ENCODE data around the gene ADGRD2.

The ADGRD2 gene

DNA sequence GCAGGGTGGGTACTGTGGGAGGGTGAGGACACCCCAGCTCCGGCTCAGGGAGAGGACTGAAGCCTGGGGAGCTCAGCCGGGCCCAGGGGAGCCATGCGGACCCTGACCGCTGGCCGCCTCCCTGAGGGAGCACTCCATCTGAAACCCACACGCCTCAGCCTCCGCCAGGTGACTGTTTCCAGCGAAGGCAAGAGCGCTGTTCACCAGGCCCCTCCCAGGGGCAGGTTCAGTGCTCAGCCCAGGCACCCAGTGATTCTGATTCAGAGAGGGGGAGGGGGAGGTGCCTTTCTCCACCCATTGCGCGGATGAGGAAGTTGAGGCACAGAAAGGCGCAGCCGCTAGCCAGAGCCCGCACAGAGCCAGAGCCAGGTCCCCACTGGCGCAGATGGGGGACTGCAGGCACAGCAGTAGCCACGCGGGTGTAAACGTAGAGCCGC, 27.0 kb downstream of the ADGRD2 start:
- Mint-ChIP-seq H3K27me3 (peaks cover 71% of the 10 kb centered on the region), H3K4me1 (peaks cover 14% of the 10 kb centered on the region), H3K9me3 (no peaks in the 10 kb centered on the region), H3K4me3 (no peak overlapping the region), H3K36me3 (no peaks in the 10 kb centered on the region), H3K27ac (no peak overlapping the region)
- no peak for ATAC-seq

DNA sequence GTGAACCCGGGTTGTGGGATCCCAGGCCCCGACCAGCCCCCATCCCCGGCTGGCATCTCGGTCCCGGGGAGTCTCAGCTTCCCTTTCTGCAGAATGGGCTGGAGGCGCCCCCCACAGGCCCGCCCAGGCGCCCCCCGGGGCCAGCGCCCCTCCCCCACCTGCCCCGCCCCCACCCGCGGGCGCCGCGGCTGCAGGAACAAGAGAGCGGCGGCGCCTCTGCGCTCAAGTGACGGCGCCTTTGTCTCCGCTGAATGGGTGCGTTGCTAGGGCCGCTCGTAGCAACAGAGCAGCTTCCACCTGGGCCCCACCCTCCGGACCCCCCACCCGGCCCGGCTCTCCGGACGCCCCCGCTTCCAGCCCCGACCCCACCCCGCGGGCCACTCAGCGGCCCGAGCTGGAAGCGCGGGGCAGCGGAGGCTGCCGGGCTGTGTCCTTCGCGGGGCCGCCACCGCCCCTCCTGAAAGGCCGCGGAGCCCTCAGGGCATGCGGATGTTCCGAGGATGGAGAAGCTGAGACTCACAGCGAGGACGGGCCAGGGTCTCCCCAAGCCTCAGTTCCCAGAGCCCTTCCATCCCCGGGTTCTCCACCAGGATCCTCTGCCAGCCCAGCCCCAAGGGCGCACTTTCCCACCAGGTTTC, 27.5 kb downstream of the ADGRD2 start:
- H3K27me3 Mint-ChIP-seq: peaks cover 65% of the 10 kb centered on the region
- H3K36me3 Mint-ChIP-seq: no peaks in the 10 kb centered on the region
- no peak overlapping the region for H3K4me3 Mint-ChIP-seq
- peaks cover 14% of the 10 kb centered on the region for H3K4me1 Mint-ChIP-seq
- ATAC-seq: no peak
- no peak overlapping the region for H3K27ac Mint-ChIP-seq
- H3K9me3 Mint-ChIP-seq: no peaks in the 10 kb centered on the region

DNA sequence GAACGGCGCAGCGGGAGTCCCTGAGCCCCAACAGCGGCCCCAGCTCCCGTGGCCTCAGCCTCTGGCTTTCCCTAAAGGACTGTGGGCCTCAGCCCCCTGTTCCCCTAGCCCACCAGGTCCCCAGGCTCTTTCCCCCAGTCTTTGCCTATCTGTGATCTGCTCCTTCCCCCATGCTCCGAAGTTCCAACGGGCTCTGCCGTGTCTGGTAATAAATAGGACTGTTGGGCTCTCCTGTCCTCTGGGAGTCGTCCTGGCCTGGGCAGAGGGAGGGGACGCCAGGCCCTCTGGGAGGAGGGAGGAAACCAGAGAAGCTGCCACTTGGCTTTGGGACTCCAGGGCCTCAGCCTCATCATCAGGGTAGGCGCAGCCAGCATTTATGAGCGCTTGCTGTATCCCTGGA, 28.1 kb downstream of the ADGRD2 start:
- Mint-ChIP-seq H3K4me3 (no peak overlapping the region), H3K9me3 (peaks cover 2% of the 10 kb centered on the region), H3K4me1 (peaks cover 14% of the 10 kb centered on the region), H3K36me3 (no peaks in the 10 kb centered on the region), H3K27ac (no peak overlapping the region), H3K27me3 (peaks cover 59% of the 10 kb centered on the region)
- ATAC-seq: no peak

DNA sequence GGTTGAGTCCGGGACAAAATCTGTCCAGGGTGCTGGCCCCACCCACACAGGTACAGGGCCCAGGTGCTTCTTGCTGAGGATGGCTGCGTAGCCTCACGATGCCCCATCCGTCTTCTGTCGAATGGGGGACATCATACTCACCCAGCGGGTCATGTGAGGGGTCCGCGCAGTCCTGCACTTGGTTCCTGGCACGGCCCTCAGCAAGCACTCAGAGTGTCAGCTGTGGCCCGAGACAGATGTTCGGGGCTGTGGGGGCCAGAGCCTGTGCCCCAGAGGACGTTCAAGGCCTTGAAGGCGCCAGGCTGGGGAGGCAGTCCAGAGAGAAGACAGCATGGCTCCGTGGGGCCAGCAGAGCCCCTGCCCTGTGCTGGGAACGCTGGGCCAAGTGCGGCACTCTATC, 29.1 kb downstream of the ADGRD2 start:
- no peak for ATAC-seq
- Mint-ChIP-seq H3K27ac (no peak overlapping the region), H3K4me1 (peaks cover 14% of the 10 kb centered on the region), H3K27me3 (peaks cover 49% of the 10 kb centered on the region), H3K9me3 (peaks cover 9% of the 10 kb centered on the region), H3K4me3 (no peak overlapping the region), H3K36me3 (no peaks in the 10 kb centered on the region)

DNA sequence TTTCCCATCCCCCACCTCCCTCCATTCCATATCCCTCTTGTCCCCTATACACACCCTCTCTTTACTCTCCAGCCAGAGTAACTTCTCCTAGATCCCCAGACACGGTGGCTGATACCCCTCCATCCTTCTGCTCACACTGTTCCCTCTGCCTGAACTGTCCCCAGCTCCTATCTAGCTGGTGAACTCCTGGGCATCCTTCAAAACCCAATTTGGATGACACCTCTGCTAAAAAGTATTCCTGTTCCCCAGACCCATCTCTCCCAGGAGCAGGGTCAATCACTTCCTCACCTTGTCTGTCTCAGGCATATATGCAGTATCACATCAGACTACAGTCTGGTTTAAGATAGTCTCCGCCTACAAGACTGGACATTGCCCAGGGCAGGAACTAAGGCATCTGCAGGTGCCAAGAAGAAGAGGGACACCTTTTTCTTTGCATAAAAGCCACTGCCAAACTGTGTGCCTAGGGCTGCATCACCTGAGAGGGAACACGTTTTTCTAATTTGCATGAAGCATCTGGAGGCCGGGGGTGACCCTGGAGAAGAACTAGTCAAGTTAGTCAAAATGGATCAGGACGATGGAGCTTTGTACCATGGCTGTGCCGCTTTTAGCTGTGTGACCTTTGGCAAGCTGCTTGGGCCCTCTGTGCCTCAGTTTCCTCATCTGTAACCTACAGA, 29.8 kb downstream of the ADGRD2 start:
- H3K27me3 Mint-ChIP-seq: peaks cover 42% of the 10 kb centered on the region
- no peak overlapping the region for H3K4me3 Mint-ChIP-seq
- H3K27ac Mint-ChIP-seq: no peak overlapping the region
- H3K4me1 Mint-ChIP-seq: peaks cover 12% of the 10 kb centered on the region
- no peaks in the 10 kb centered on the region for H3K36me3 Mint-ChIP-seq
- H3K9me3 Mint-ChIP-seq: peaks cover 9% of the 10 kb centered on the region
- no peak for ATAC-seq

DNA sequence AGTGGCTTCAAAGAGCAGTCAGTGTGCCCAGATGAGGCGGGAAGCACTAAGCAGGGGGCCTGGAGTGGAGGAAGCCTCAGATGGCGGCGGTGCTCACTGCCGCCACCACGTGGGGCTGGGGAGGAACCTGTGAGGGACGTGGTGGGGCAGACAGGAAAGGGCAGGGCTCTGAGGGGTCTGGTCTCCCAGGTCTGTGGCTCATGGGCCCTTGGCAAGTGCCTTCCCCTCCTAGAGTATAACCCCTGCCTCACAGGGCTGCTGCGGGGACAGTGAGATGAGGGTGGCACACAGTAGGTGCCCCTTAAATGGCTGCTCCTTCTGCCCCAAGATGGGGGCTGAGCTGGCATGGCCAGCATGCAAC, 30.4 kb downstream of the ADGRD2 start:
- Mint-ChIP-seq H3K27me3 (peaks cover 38% of the 10 kb centered on the region), H3K4me1 (peaks cover 9% of the 10 kb centered on the region), H3K4me3 (no peak overlapping the region), H3K27ac (no peak overlapping the region), H3K9me3 (peaks cover 9% of the 10 kb centered on the region), H3K36me3 (no peaks in the 10 kb centered on the region)
- no peak for ATAC-seq

DNA sequence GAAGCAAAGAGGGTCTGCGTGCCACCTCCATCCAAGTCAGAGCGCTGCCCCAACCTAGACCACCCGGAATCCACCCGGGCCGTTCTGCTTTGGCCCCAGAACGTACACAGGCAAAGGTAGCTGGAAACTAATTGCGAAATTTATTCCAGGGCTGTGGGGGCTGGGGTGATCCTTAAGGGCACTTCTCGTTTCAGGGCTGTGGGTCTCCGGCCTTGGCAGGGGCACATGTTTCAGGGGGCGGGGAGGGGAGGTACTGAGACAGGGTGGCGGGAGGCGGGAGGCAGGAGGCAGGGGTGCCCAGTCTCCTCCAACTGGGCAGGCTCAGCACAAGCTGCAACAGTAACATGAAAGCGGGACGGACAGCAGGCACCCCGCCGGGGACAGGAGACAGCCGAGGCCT, 30.9 kb downstream of the ADGRD2 start:
- Mint-ChIP-seq H3K27me3 (peaks cover 36% of the 10 kb centered on the region), H3K9me3 (peaks cover 9% of the 10 kb centered on the region), H3K4me1 (peaks cover 9% of the 10 kb centered on the region), H3K4me3 (no peak overlapping the region), H3K27ac (no peak overlapping the region), H3K36me3 (no peaks in the 10 kb centered on the region)
- ATAC-seq: no peak

DNA sequence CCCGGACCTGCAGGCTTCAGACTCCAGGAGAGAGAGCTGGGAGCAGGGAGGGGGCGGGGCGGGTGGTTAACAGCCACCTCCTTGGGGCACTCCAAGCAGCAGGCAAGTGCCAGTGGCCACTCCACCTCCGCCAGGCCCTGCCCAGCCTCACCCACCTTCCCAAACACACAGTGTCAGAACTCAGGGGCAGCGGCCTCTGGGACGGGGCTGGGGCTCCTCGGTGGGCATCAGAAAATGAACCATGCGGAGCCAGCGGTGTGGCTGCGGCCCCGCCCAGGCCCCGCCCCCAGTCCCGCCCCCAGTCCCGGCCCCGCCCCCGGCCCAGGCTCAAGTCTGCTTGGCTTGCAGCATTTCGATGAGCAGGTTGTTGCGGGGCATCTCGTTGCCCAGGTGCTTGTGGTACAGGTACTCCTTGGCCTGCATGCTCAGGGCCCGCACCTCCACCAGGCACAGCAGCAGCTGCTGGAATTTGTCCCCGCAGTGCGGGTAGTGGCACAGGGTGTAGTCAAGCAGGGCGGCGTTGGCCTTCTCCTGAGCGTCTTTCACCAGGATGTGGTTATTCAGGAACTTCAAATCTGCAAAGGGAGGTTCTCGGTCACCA, 32.3 kb downstream of the ADGRD2 start:
- Mint-ChIP-seq H3K27me3 (peaks cover 27% of the 10 kb centered on the region), H3K27ac (no peak overlapping the region), H3K9me3 (peaks cover 9% of the 10 kb centered on the region), H3K36me3 (no peaks in the 10 kb centered on the region), H3K4me3 (no peak overlapping the region), H3K4me1 (peaks cover 9% of the 10 kb centered on the region)
- ATAC-seq: no peak

DNA sequence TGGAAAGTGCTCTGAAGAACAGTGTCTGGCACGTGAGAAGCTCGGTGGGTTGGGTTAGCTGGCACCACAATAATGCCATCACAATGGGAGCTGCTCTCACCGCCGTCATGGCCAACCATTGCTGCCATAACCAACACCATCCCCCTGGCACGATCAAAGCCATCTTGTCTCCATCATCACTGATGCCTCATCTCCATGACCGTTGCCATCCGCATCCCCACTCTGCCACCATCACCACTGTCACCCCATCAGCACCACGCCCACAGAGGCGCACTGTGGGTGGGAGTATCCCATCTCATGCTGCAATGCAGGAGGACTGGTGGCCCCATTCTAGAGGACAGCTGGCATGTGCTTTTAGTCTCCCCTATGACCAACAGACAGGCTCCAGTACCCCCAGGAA, 33.2 kb downstream of the ADGRD2 start:
- no peak overlapping the region for H3K27ac Mint-ChIP-seq
- peaks cover 9% of the 10 kb centered on the region for H3K9me3 Mint-ChIP-seq
- ATAC-seq: no peak
- H3K4me1 Mint-ChIP-seq: peaks cover 9% of the 10 kb centered on the region
- no peaks in the 10 kb centered on the region for H3K36me3 Mint-ChIP-seq
- H3K27me3 Mint-ChIP-seq: peaks cover 27% of the 10 kb centered on the region
- no peak overlapping the region for H3K4me3 Mint-ChIP-seq

DNA sequence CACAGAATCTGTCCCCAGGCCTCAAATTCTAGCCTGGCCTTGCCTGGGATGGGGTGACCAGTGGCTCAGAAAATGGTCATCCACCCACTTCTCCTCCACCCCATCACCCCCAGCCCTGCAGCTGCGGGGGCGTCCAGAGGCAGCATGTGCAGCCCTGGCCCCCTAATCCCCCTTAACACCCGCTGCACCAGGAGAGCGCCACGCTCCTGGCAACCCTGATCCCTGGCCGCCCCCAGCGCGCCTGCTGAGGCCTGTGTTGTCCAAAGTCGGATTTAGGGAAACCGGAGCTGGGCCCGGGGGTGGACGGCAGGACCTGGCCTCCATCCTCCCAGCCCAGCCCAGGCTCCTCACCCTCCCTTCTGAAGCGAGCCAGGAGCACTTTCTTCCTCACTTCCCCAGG, 35.0 kb downstream of the ADGRD2 start:
- peaks cover 9% of the 10 kb centered on the region for H3K9me3 Mint-ChIP-seq
- H3K27ac Mint-ChIP-seq: no peak overlapping the region
- H3K27me3 Mint-ChIP-seq: peaks cover 22% of the 10 kb centered on the region
- H3K36me3 Mint-ChIP-seq: no peaks in the 10 kb centered on the region
- no peak for ATAC-seq
- no peak overlapping the region for H3K4me3 Mint-ChIP-seq
- H3K4me1 Mint-ChIP-seq: peaks cover 4% of the 10 kb centered on the region

DNA sequence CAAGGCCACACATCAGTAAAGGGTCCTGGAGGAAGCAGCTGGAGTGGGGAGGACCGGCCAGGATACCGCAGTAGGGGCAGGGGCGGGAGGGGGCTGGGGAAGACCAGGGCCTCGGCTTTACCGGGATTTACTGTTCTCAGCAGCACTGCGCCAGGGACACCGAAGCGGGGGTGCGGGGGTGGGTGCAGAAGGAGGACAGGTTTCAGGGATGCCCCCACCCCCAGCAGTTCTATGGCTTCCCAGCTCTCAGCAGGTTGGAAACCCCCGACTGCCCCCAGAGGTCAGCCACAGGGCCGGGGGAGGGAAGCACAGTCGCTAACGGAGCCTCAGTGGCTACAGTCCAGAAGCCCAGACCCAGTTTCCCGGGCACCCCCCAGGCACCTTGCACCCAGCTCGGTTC, 35.7 kb downstream of the ADGRD2 start:
- peaks cover 26% of the 10 kb centered on the region for H3K27me3 Mint-ChIP-seq
- H3K27ac Mint-ChIP-seq: no peak overlapping the region
- ATAC-seq: no peak
- no peaks in the 10 kb centered on the region for H3K36me3 Mint-ChIP-seq
- H3K4me1 Mint-ChIP-seq: no peaks in the 10 kb centered on the region
- no peak overlapping the region for H3K4me3 Mint-ChIP-seq
- H3K9me3 Mint-ChIP-seq: peaks cover 9% of the 10 kb centered on the region

DNA sequence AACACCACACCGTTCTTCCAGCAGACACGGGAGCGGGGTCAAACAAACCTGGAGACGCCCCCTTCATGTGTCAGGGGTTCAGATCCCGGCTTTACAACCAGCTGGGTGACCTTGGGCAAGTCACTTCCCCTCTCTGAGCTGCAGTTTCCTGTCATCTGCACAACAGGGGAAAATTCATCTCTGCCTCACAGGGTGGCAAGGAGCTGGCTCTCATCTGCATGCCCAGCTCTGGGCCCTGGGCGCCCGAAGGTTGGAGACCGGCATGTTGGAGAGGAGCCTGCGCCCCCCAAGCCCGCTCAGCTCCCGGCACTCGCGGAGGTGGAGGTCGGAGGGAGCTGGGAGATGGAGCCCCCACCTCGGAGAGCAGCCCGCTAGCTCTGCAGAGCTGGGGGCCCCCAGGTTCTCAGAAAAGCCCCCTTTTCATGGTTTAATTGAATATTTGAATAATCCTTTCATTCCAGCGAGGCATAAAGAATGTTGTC, 36.6 kb downstream of the ADGRD2 start:
- no peaks in the 10 kb centered on the region for H3K4me1 Mint-ChIP-seq
- H3K27me3 Mint-ChIP-seq: peaks cover 29% of the 10 kb centered on the region
- H3K9me3 Mint-ChIP-seq: peaks cover 9% of the 10 kb centered on the region
- H3K36me3 Mint-ChIP-seq: no peaks in the 10 kb centered on the region
- ATAC-seq: no peak
- no peak overlapping the region for H3K27ac Mint-ChIP-seq
- H3K4me3 Mint-ChIP-seq: no peak overlapping the region

DNA sequence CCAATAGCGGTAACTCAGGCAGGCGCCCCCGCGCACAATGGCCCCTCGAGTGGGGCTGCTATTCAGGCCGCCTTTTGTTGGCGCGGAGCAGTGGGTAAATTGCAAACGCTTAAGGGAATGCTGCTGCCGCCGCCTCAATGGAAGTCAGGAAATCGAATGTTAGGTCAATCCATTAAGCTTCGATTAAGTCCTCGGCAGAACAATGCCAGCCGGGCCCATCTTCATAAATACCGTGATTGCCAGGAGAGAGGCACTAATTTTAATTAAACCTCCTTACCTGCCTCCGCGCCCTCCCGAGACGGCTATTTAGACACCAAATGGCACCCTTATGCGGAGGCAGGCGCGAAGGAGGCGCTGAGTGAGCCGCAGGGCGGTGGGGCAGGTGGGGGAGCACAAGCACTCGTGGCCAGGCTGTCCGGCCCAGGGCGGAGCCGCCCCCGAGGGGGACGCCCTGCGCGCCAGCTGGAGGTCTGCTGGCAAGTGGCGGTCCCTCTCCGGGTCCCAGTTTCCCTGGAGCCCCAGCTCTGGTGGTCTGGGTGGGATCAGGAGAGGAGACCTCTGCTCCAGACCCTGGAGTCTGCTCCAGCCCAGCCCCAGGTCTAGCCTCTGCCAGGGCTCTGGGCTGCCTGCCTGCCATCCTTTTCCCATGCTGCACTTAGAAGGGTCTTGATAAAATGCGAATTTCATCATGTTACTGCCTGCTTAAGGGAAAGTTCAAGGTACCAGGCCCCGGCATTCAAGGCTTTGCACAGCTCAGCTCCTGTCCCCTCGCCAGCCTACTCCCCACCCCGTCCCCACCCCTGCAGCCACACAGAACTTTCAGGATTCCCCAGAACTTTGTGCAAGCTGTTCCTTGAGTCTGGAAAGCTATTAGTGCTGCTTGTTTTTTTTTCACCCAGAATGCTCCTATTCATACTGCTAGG, 37.3 kb downstream of the ADGRD2 start:
- H3K27ac Mint-ChIP-seq: no peak overlapping the region
- peaks cover 9% of the 10 kb centered on the region for H3K9me3 Mint-ChIP-seq
- no peaks in the 10 kb centered on the region for H3K4me1 Mint-ChIP-seq
- no peak overlapping the region for H3K4me3 Mint-ChIP-seq
- ATAC-seq: no peak
- peaks cover 36% of the 10 kb centered on the region for H3K27me3 Mint-ChIP-seq
- H3K36me3 Mint-ChIP-seq: no peaks in the 10 kb centered on the region

DNA sequence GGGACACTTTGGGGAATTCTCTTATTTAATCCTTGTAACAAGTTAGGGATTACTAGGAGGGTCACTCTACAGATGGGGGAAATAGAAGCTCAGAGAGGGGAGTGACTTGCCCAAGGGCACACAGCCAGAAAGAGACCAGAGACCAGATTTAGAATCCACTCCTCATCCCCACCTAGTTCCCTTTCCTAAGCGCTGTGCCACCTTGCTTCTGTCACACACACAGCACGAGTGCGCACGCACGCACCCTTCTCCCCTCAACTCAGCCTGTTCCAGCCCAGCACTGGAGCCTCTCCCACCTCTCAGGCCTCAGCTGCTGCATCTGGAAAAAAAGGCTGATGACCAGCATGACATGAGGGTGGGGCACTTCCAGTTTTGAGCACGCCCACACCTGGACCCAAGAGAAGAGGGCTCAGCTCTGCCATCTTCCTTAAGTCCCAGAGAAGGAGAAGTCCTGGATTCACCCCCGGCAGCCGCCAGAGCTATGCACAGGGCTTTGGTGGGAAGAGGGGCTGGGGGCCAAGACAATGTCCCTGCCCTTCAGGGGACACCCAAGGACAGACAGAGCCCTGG, 38.5 kb downstream of the ADGRD2 start:
- no peak for ATAC-seq
- Mint-ChIP-seq H3K27me3 (peaks cover 40% of the 10 kb centered on the region), H3K27ac (no peak overlapping the region), H3K4me3 (no peak overlapping the region), H3K4me1 (no peaks in the 10 kb centered on the region), H3K36me3 (no peaks in the 10 kb centered on the region), H3K9me3 (peaks cover 4% of the 10 kb centered on the region)

DNA sequence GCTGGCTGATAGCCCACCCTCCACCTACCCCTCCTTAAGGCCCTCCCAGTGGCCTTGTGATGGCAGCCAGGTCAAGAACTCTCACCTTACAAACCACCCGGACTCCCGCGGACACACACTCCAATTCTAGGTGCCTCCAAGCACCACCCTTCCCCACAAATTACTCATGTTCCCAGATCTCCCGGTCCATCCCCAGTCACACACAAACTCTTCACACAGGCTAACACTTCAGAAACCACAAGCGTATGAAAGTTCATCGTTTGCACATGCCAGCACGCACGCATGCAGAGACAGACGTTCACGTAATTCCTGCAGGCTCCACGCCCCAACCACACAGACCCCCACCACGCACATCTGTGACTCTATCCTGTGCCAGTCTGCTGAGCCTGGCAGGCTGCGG, 39.0 kb downstream of the ADGRD2 start:
- Mint-ChIP-seq H3K36me3 (no peaks in the 10 kb centered on the region), H3K4me3 (no peak overlapping the region), H3K27ac (no peak overlapping the region), H3K4me1 (no peaks in the 10 kb centered on the region), H3K9me3 (peaks cover under 1% of the 10 kb centered on the region), H3K27me3 (peaks cover 40% of the 10 kb centered on the region)
- no peak for ATAC-seq
